A549 (cell line): ENCODE results near the gene ERH. TPM values are rescaled to one million over a fixed set of nuclear protein-coding genes. Genes with fewer than 3 reads are reported as not detected.

Source experiments
- ATAC-seq, 2 experiments: fragments of 200-7000 bp in 1 of 2; fragments of >200 bp in 1 of 2; cut with Nextera tagmentation in 1 of 2; cut with Tn5 transposase in 1 of 2; 3 replicates each; pipeline versions ENCODE4 v1.8.0 to v1.9.1; 2018 to 2020; ENCODE audit warnings: mild to moderate bottlenecking in 1 of 2, moderate library complexity in 1 of 2
- CTCF ChIA-PET: fragments of 300-600 bp; sonication (Branson Sonifier 250); formaldehyde crosslinking; extraction: SDS; loops from one replicate; lab custom pipeline; 2021; ENCODE audit warnings: antibody characterized with exemption, inconsistent platforms; lab: Yijun Ruan, JAX
- POLR2A ChIA-PET: fragments of 350-600 bp; formaldehyde crosslinking; extraction: SDS; loops from one replicate; lab custom pipeline; 2021; ENCODE audit warnings: antibody characterized with exemption, inconsistent platforms; lab: Yijun Ruan, JAX
- DNase-seq, 2 experiments: peaks; one replicate each; pipeline versions ENCODE4 v3.0.0 to v3.0.0-alpha.2; 2011 to 2016; ENCODE audit warnings: low read depth in 1 of 2, low spot score in 1 of 2
- FAIRE-seq: peaks from 2 replicates; lab custom pipeline; 2011; peaks lifted over from hg19 to GRCh38; lab: Jason Lieb, UNC
- H3K27ac ChIP-seq, 2 experiments: fragments of >200 bp; sonication (Bioruptor Twin); formaldehyde crosslinking; 3 replicates each; pipeline ENCODE4 v1.5.1; 2016 to 2017
- H3K4me1 ChIP-seq: fragments of >200 bp; sonication (Bioruptor Twin); formaldehyde crosslinking; 3 replicates; pipeline ENCODE4 v1.6.1; 2016
- H3K4me2 ChIP-seq: fragments of >200 bp; sonication (Bioruptor Twin); formaldehyde crosslinking; 3 replicates; pipeline ENCODE4 v1.6.1; 2016
- H3K4me3 ChIP-seq: fragments of >200 bp; sonication (Bioruptor Twin); formaldehyde crosslinking; 3 replicates; pipeline ENCODE4 v1.5.1; 2016
- H3K9me3 ChIP-seq: fragments of >200 bp; sonication (Bioruptor Twin); formaldehyde crosslinking; 3 replicates; pipeline ENCODE4 v1.6.1; 2016
- BCL3 ChIP-seq: fragments of >200 bp; sonication (Bioruptor Twin); formaldehyde crosslinking; IDR thresholded peaks from 3 replicates; pipeline ENCODE4 v1.6.1; 2016
- CEBPB ChIP-seq, 2 experiments: fragments of >200 bp in 1 of 2; sonication (Bioruptor Twin) in 1 of 2; formaldehyde crosslinking in 1 of 2; IDR thresholded peaks; 2 replicates each; pipeline ENCODE4 v1.6.1; 2012 to 2016
- CHD2 ChIP-seq: fragments of 150-350 bp; IDR thresholded peaks from 2 replicates; pipeline ENCODE4 v1.6.1; 2014; ENCODE audit warnings: low read length; ENCODE audit not compliant: partially characterized antibody
- CTCF ChIP-seq: fragments of >200 bp; sonication (Bioruptor Twin); formaldehyde crosslinking; IDR thresholded peaks from 3 replicates; pipeline ENCODE4 v1.5.1; 2016
- EHF ChIP-seq: fragments of 250-450 bp; sonication (Bioruptor Pico); IDR thresholded peaks from 2 replicates; pipeline ENCODE4 v1.5.0; 2020; ENCODE audit warnings: mild to moderate bottlenecking
- EP300 ChIP-seq, 2 experiments: fragments of >200 bp; sonication (Bioruptor Twin); formaldehyde crosslinking; IDR thresholded peaks; 2 replicates in 1 of 2; 3 replicates in 1 of 2; pipeline ENCODE4 v1.6.1; 2016 to 2017
- FOSB ChIP-seq: fragments of 250-450 bp; sonication (Bioruptor Pico); IDR thresholded peaks from 2 replicates; pipeline ENCODE4 v1.5.0; 2020; ENCODE audit warnings: mild to moderate bottlenecking, moderate library complexity
- FOXS1 ChIP-seq: fragments of 250-450 bp; sonication (Bioruptor Pico); IDR thresholded peaks from 2 replicates; pipeline ENCODE4 v1.5.0; 2020; ENCODE audit warnings: mild to moderate bottlenecking, moderate library complexity
- HEYL ChIP-seq: fragments of 250-450 bp; sonication (Bioruptor Pico); IDR thresholded peaks from 2 replicates; pipeline ENCODE4 v1.8.0; 2021; ENCODE audit warnings: mild to moderate bottlenecking, moderate library complexity
- JUN ChIP-seq, 2 experiments: fragments of >200 bp; sonication (Bioruptor Twin); formaldehyde crosslinking; IDR thresholded peaks; 2 replicates in 1 of 2; 3 replicates in 1 of 2; pipeline ENCODE4 v1.6.1; 2016 to 2017
- JUNB ChIP-seq: fragments of >200 bp; sonication (Bioruptor Twin); formaldehyde crosslinking; IDR thresholded peaks from 2 replicates; pipeline ENCODE4 v1.6.1; 2016
- MAFK ChIP-seq: fragments of 450-650 bp; IDR thresholded peaks from 2 replicates; pipeline ENCODE4 v1.6.1; 2014; ENCODE audit not compliant: partially characterized antibody
- NPAS2 ChIP-seq: fragments of 250-450 bp; sonication (Bioruptor Pico); IDR thresholded peaks from 2 replicates; pipeline ENCODE4 v1.8.0; 2022; ENCODE audit warnings: mild to moderate bottlenecking, moderate library complexity, borderline replicate concordance
- NR3C1 ChIP-seq: fragments of >200 bp; sonication (Bioruptor Twin); formaldehyde crosslinking; IDR thresholded peaks from 3 replicates; pipeline ENCODE4 v1.6.1; 2017
- PBX3 ChIP-seq: IDR thresholded peaks from 2 replicates; pipeline ENCODE4 v1.6.1; 2012
- POLR2A ChIP-seq: IDR thresholded peaks from 2 replicates; pipeline ENCODE4 v1.6.1; 2012; ENCODE audit warnings: mild to moderate bottlenecking, low read length
- POLR2AphosphoS2 ChIP-seq: conservative IDR thresholded peaks from 2 replicates; pipeline ENCODE4 v1.6.1; 2012; ENCODE audit warnings: low read length, improper control_type of control experiment, inconsistent platforms
- RAD21 ChIP-seq, 2 experiments: fragments of >200 bp in 1 of 2; sonication (Bioruptor Twin) in 1 of 2; formaldehyde crosslinking in 1 of 2; IDR thresholded peaks in 1 of 2; conservative IDR thresholded peaks in 1 of 2; 2 replicates in 1 of 2; 3 replicates in 1 of 2; pipeline ENCODE4 v1.6.1; 2012 to 2018; ENCODE audit warnings: inconsistent platforms in 1 of 2
- RARB ChIP-seq: fragments of 250-450 bp; sonication (Bioruptor Pico); IDR thresholded peaks from 2 replicates; pipeline ENCODE4 v1.8.0; 2021; ENCODE audit warnings: mild to moderate bottlenecking, moderate library complexity
- REST ChIP-seq: fragments of 200-600 bp; sonication (generic); IDR thresholded peaks from 2 replicates; pipeline ENCODE4 v1.6.1; 2016; ENCODE audit warnings: antibody characterized with exemption, mild to moderate bottlenecking, moderate library complexity
- ZC3H11A ChIP-seq: fragments of 450-650 bp; IDR thresholded peaks from 2 replicates; pipeline ENCODE4 v1.6.1; 2014; ENCODE audit warnings: antibody characterized with exemption, mild to moderate bottlenecking
- ZFP36 ChIP-seq: fragments of 450-650 bp; IDR thresholded peaks from 2 replicates; pipeline ENCODE4 v1.6.1; 2014; ENCODE audit warnings: borderline replicate concordance; ENCODE audit not compliant: partially characterized antibody
- WGBS: methylation state at CpG from one replicate; pipeline ENCODE4 v1.1.6; 2017; ENCODE audit errors: missing lambda C conversion rate; 5-methylcytosine and 5-hydroxymethylcytosine counted together
- polyA plus RNA-seq, 4 experiments: library from polyadenylated mRNA; depleted of rRNA in 3 of 4; stranded (reverse); fragments of >200 nt; fragmentation: RNase III in 1 of 4; extraction: RNeasy Plus Mini Kit Qiagen cat#74134 plus additional on column Dnase treatment in 1 of 4; gene quantifications; 2 replicates in 3 of 4; 3 replicates in 1 of 4; pipeline ENCODE4 v1.2.3, GENCODE V29; 2011 to 2017

The ERH gene
- polyA plus RNA-seq, 2 of the 4 experiments (the other 2 are of a cell fraction), result 377 to 562 TPM

GRCh38 chr14:69372146-69372545 is 26.0 kb downstream of the ERH start:
- WGBS, result 56% methylated on average over 3 of the region's 3 CpGs
- no peak overlapping the region for H3K4me3 ChIP-seq
- ChIA-PET POLR2A (no interaction called here), CTCF (interaction anchor here (1.1 kb wide), 1 partner anchor 13 kb away, joined by 3 read pairs; no protein-coding TSS in a partner anchor)
- H3K4me1 ChIP-seq, result no peaks in the 10 kb centered on the region
- ATAC-seq (peak in 1 of 2 experiments; percentile 37; a peak in 3 of 6 replicates), FAIRE-seq (no peak), DNase-seq (no peak)
- H3K27ac ChIP-seq, result no peak overlapping the region
- peaks cover 4% of the 10 kb centered on the region; the same call in 1 of the 3 replicates for H3K9me3 ChIP-seq
- no peak overlapping the region for H3K4me2 ChIP-seq
- TF ChIP-seq REST (no peak), JUN (IDR thresholded peaks at IDR 0.05) (no peak), EHF (CRISPR knock-in tag) (no peak), BCL3 (no peak), POLR2AphosphoS2 (no peak), PBX3 (no peak), RARB (CRISPR knock-in tag) (no peak), FOXS1 (CRISPR knock-in tag) (no peak), CTCF (no peak), CEBPB (IDR thresholded peaks at IDR 0.05) (no peak), NR3C1 (no peak), JUNB (no peak), POLR2A (no peak), EP300 (IDR thresholded peaks at IDR 0.05) (no peak), ZFP36 (no peak), NPAS2 (CRISPR knock-in tag) (no peak)

GRCh38 chr14:69370061-69370460 is 28.0 kb downstream of the ERH start:
- Histone ChIP-seq H3K27ac (no peak overlapping the region), H3K4me2 (no peak overlapping the region), H3K4me3 (no peak overlapping the region), H3K4me1 (no peaks in the 10 kb centered on the region), H3K9me3 (no peaks in the 10 kb centered on the region; the same call in 2 of the 3 replicates)
- WGBS, result 92% methylated on average over 5 of the region's 5 CpGs
- TF ChIP-seq RAD21 (conservative IDR thresholded peaks at IDR 0.05 in 1 of 2, IDR thresholded peaks at IDR 0.05 in 1 of 2), result no peak
- TF ChIP-seq ZC3H11A, result no peak
- no peak for TF ChIP-seq CHD2
- no peak for TF ChIP-seq HEYL
- no peak for TF ChIP-seq FOSB
- no peak for TF ChIP-seq MAFK
- ChIA-PET CTCF (interaction anchor here (0.5 to 3.0 kb wide), 4 partner anchors 23 to 53 kb away, joined by 3 to 14 read pairs (median 3); no protein-coding TSS in a partner anchor), POLR2A (no interaction called here)
- FAIRE-seq (no peak), ATAC-seq (no peak), DNase-seq (no peak)
